Skeletal muscle satellite cell (primary cell): ENCODE measurements around the gene CENPV.
"Not testable (repeated sequence)": the region's sequence is repeated elsewhere in the genome, so short reads cannot be mapped to it uniquely, and the experiment has no call there.

ENCODE experiments used
- H3K27me3 ChIP-seq: 2 replicates; pipeline ENCODE4 v1.7.0; 2013; ENCODE audit warnings: low read length; ENCODE audit not compliant: control insufficient read depth, insufficient read depth
- H3K36me3 ChIP-seq: 2 replicates; pipeline ENCODE4 v1.7.0; 2013; ENCODE audit warnings: mild to moderate bottlenecking, control low read depth, low read length; ENCODE audit not compliant: insufficient read depth
- H3K4me1 ChIP-seq: 2 replicates; pipeline ENCODE4 v1.7.0; 2013; ENCODE audit warnings: low read length; ENCODE audit not compliant: control insufficient read depth, insufficient read depth
- H3K4me2 ChIP-seq: 2 replicates; pipeline ENCODE4 v1.7.0; 2013; ENCODE audit warnings: mild to moderate bottlenecking, low read length
- H3K4me3 ChIP-seq: 2 replicates; pipeline ENCODE4 v1.7.0; 2013; ENCODE audit warnings: low read length
- H3K9ac ChIP-seq: 2 replicates; pipeline ENCODE4 v1.7.0; 2013; ENCODE audit warnings: mild to moderate bottlenecking, low read depth, low read length, moderate library complexity
- H3K9me3 ChIP-seq: replicated peaks from 2 replicates; pipeline ENCODE4 v1.7.0; 2013; ENCODE audit warnings: mild to moderate bottlenecking, control low read depth, low read length

CENPV gene

GRCh38 chr17:16304830-16305229, 48.4 kb downstream of the CENPV start:
- Histone ChIP-seq H3K4me1 (peaks cover 6% of the 10 kb centered on the region), H3K4me2 (no peak overlapping the region), H3K4me3 (no peak overlapping the region), H3K9ac (no peak overlapping the region), H3K36me3 (peaks cover 4% of the 10 kb centered on the region), H3K9me3 (no peaks in the 10 kb centered on the region), H3K27me3 (no peaks in the 10 kb centered on the region)

- no peaks in the 10 kb centered on the region for H3K27me3 ChIP-seq
- no peaks in the 10 kb centered on the region for H3K9me3 ChIP-seq
- H3K9ac ChIP-seq: no peak overlapping the region
- peaks cover 4% of the 10 kb centered on the region for H3K36me3 ChIP-seq
- no peak overlapping the region for H3K4me3 ChIP-seq
- H3K4me1 ChIP-seq: peaks cover 6% of the 10 kb centered on the region
- H3K4me2 ChIP-seq: no peak overlapping the region
Observed at GRCh38 chr17:16302856-16303255, 50.4 kb downstream of the CENPV start.

DNA sequence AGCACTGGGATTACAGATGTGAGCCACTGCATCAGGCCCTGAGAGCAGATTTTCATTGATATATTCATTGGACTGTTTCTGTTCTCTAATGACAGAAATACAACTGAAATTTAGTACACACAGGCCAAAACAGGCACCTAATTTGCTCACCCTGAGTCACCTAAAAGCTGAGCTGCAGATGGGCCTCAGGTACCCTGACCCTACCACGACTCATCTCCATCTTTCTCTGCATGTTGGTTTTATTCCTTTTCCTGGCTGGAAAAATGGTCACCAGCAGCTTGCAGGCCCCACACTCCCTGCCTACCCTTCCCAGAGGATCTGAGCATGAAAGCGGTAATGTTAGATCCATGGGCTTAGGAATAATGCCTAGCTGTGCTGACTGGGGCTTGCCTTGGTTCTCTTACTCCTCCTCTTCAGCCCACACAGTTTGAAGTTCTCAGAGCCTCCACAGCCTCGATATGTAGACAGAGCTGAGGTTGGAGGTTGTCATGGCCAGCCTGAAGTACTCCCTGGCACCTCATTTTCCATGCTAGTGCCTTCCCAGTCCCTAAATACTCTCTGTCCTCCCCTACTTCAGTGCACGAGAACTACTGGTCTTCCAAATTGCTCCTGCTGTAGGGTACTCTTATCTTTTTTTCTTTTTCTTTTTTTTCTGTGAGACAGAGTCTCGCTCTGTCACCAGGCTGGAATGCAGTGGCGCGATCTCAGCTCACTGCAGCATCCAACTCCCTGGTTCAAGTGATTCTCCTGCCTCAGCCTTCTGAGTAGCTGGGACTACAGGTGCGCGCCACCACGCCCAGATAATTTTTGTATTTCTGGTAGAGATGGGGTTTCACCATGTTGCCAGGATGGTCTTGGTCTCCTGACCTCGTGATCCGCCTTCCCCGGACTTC, 51.1 kb downstream of the CENPV start:
- Histone ChIP-seq H3K9ac (no peak overlapping the region), H3K4me1 (peaks cover 6% of the 10 kb centered on the region), H3K9me3 (no peaks in the 10 kb centered on the region)

DNA sequence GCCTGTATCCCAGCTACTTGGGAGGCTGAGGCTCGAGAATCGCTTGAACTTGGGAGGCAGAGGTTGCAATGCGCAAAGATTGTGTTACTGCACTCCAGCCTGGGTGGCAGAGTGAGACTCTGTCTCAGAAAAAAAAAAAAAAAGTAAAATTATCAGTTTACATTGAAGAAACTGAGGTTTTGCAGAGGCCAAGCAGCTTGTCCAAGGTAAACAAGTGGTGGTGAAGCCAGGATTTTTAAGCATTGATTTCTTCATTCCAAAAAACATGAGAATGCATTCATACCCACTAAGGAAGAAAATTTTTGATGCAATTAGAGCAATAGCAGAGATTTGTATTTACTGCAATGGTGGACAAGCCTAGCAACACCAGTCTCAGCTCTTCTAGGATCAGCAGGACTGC, 52.7 kb downstream of the CENPV start:
- H3K9ac ChIP-seq: no peak overlapping the region

More for the DNA sequence above, 51.1 kb downstream of the CENPV start:
- H3K4me3 ChIP-seq: no peak overlapping the region
- peaks cover 4% of the 10 kb centered on the region for H3K36me3 ChIP-seq
- H3K27me3 ChIP-seq: no peaks in the 10 kb centered on the region
- H3K4me2 ChIP-seq: no peak overlapping the region

GRCh38 chr17:16298140-16298662, 55.1 kb downstream of the CENPV start:
- Histone ChIP-seq H3K4me2 (no peak overlapping the region), H3K9ac (no peak overlapping the region), H3K9me3 (no peaks in the 10 kb centered on the region), H3K27me3 (no peaks in the 10 kb centered on the region), H3K4me3 (no peak overlapping the region), H3K36me3 (peaks cover 4% of the 10 kb centered on the region), H3K4me1 (peaks cover 6% of the 10 kb centered on the region)

More for the DNA sequence above, 52.7 kb downstream of the CENPV start:
- Histone ChIP-seq H3K9me3 (no peaks in the 10 kb centered on the region), H3K4me1 (peaks cover 6% of the 10 kb centered on the region), H3K36me3 (peaks cover 4% of the 10 kb centered on the region), H3K27me3 (no peaks in the 10 kb centered on the region), H3K4me2 (no peak overlapping the region), H3K4me3 (no peak overlapping the region)

DNA sequence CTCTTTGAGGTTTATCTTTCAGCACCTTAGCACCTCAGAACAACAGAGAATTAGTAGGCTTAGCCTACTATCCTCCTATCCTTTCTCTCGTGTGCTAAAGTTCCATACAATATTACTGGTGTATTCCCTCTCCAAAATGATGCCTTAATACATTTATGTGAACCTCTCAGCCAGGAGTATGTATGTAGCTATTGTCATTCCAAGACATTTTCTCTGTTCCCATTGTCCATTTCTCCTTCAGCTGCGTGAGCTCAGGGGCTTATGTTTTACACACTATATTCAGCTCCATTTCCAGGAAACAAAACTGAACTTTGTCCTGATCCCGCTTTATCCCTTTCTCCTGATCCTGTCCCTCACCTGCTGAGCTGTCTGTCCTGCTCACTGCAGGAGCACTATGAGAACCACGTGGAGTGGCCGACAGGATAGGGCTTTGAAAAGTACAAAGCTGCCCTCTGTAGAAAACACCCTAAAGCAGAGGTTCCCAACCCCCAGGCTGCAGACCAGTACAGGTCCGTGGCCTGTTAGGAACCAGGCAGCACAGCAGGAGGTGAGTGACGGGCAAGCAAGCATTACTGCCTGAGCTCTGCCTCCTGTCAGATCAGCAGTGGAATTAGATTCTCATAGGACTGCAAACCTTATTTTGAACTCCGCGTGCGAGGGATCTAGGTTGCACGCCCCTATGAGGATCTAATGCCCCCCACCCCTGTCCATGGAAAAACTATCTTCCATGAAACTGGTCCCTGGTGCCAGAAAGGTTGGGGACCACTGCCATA, 55.7 kb downstream of the CENPV start:
- H3K9me3 ChIP-seq: no peaks in the 10 kb centered on the region
- H3K4me2 ChIP-seq: no peak overlapping the region
- H3K27me3 ChIP-seq: no peaks in the 10 kb centered on the region
- H3K9ac ChIP-seq: no peak overlapping the region
- no peak overlapping the region for H3K4me3 ChIP-seq
- H3K4me1 ChIP-seq: peaks cover 6% of the 10 kb centered on the region
- peaks cover 4% of the 10 kb centered on the region for H3K36me3 ChIP-seq

GRCh38 chr17:16296072-16296471, 57.2 kb downstream of the CENPV start:
- H3K4me3 ChIP-seq, H3K36me3 ChIP-seq, H3K27me3 ChIP-seq, H3K4me1 ChIP-seq, H3K4me2 ChIP-seq, H3K9me3 ChIP-seq, H3K9ac ChIP-seq: not testable (repeated sequence)

DNA sequence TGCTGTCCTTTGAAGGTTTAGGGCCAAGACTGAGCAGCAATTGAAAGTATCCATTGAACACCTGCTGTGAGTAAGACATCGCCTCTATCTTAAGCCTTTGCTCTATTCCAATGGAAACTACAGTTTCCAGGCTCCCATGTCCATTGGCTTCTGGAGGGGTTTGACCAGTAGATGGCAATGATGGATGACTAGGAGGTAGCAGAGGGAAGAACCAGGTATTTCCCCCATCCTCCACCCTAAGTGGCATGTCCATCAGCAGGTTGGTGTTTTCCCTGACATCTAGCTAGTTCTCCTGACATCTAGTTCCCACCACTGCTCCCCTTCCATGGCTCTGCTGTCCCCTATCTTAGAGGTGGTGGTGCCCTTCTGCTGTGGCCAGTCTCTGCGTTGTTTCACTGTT, 58.7 kb downstream of the CENPV start:
- Histone ChIP-seq H3K4me2 (no peak overlapping the region), H3K4me3 (no peak overlapping the region), H3K36me3 (no peaks in the 10 kb centered on the region), H3K9me3 (no peaks in the 10 kb centered on the region), H3K27me3 (no peaks in the 10 kb centered on the region), H3K4me1 (no peaks in the 10 kb centered on the region), H3K9ac (no peak overlapping the region)

- H3K36me3 ChIP-seq: no peaks in the 10 kb centered on the region
- no peaks in the 10 kb centered on the region for H3K27me3 ChIP-seq
- H3K9ac ChIP-seq: no peak overlapping the region
- H3K4me2 ChIP-seq: no peak overlapping the region
- H3K4me3 ChIP-seq: no peak overlapping the region
- peaks cover 4% of the 10 kb centered on the region for H3K4me1 ChIP-seq
- H3K9me3 ChIP-seq: no peaks in the 10 kb centered on the region
Observed at GRCh38 chr17:16293931-16294330, 59.3 kb downstream of the CENPV start.
